HepG2 (cell line): Measurements from ENCODE around the gene GPSM1. TPM values are rescaled to one million over a fixed set of nuclear protein-coding genes. Genes with fewer than 3 reads are reported as not detected.
A peak's percentile ranks its signal among the peaks of the same experiment; 100 is the strongest.

Experiments
- ARNT2 ChIP-seq: sonication (generic); formaldehyde crosslinking; IDR thresholded peaks from 2 replicates; pipeline ENCODE4 v1.8.0; 2022; ENCODE audit warnings: mild to moderate bottlenecking, low read depth, missing genetic modification reagents, moderate library complexity
- CERS6 ChIP-seq: sonication (generic); formaldehyde crosslinking; IDR thresholded peaks from 2 replicates; pipeline ENCODE4 v1.5.0; 2020; ENCODE audit warnings: missing genetic modification reagents
- CSRNP1 ChIP-seq: sonication (generic); formaldehyde crosslinking; IDR thresholded peaks from 2 replicates; pipeline ENCODE4 v1.8.1; 2023; ENCODE audit warnings: mild to moderate bottlenecking, missing genetic modification reagents
- GTF2F1 ChIP-seq: fragments of 150-350 bp; IDR thresholded peaks from 2 replicates; pipeline ENCODE4 v1.6.1; 2014; ENCODE audit warnings: low read length
- MAFF ChIP-seq: IDR thresholded peaks from 2 replicates; pipeline ENCODE4 v1.6.1; 2011; ENCODE audit warnings: low read depth, low read length, improper control_type of control experiment
- MIER3 ChIP-seq: IDR thresholded peaks from 2 replicates; pipeline ENCODE4 v1.6.1; 2016; ENCODE audit warnings: missing compliant biosample characterization, borderline replicate concordance
- MYC ChIP-seq: sonication (generic); formaldehyde crosslinking; IDR thresholded peaks from 2 replicates; pipeline ENCODE4 v1.9.0; 2021; ENCODE audit warnings: missing genetic modification reagents, borderline replicate concordance
- NFE2 ChIP-seq: sonication (generic); formaldehyde crosslinking; IDR thresholded peaks from 2 replicates; pipeline ENCODE4 v1.4.0; 2020; ENCODE audit warnings: missing genetic modification reagents
- NKX3-1 ChIP-seq: sonication (generic); formaldehyde crosslinking; IDR thresholded peaks from 2 replicates; pipeline ENCODE4 v1.5.0; 2020; ENCODE audit warnings: missing genetic modification reagents
- NR2C2 ChIP-seq: sonication (generic); formaldehyde crosslinking; IDR thresholded peaks from 2 replicates; pipeline ENCODE4 v1.4.0; 2020; ENCODE audit warnings: missing genetic modification reagents, mild to moderate bottlenecking, moderate library complexity, borderline replicate concordance
- PAXIP1 ChIP-seq: sonication (generic); formaldehyde crosslinking; conservative IDR thresholded peaks from 2 replicates; pipeline ENCODE4 v1.4.0; 2020; ENCODE audit warnings: mild to moderate bottlenecking, missing genetic modification reagents, moderate library complexity
- PLRG1 ChIP-seq: fragments of 450-650 bp; conservative IDR thresholded peaks from 2 replicates; pipeline ENCODE4 v1.6.1; 2016
- REPIN1 ChIP-seq: sonication (generic); formaldehyde crosslinking; IDR thresholded peaks from 2 replicates; pipeline ENCODE4 v1.8.0; 2022; ENCODE audit warnings: missing genetic modification reagents, low read depth, mild to moderate bottlenecking, borderline replicate concordance
- SRSF1 ChIP-seq: fragments of 200-400 bp; formaldehyde crosslinking; optimal IDR thresholded peaks from 2 replicates; pipeline ENCODE3; 2017; ENCODE audit warnings: mild to moderate bottlenecking, low read depth, low read length, moderate library complexity
- TOPORS ChIP-seq: sonication (generic); formaldehyde crosslinking; IDR thresholded peaks from 2 replicates; pipeline ENCODE4 v1.8.0; 2023; ENCODE audit warnings: mild to moderate bottlenecking, missing genetic modification reagents
- ZFY ChIP-seq: sonication (generic); formaldehyde crosslinking; IDR thresholded peaks from 2 replicates; pipeline ENCODE4 v1.4.0; 2020; ENCODE audit warnings: missing genetic modification reagents
- ZNF10 ChIP-seq: sonication (generic); formaldehyde crosslinking; IDR thresholded peaks from 2 replicates; pipeline ENCODE4 v1.4.0; 2020; ENCODE audit warnings: mild to moderate bottlenecking, low read depth, missing genetic modification reagents, borderline replicate concordance
- ZNF350 ChIP-seq: sonication (generic); formaldehyde crosslinking; IDR thresholded peaks from 2 replicates; pipeline ENCODE4 v1.4.0; 2020; ENCODE audit warnings: mild to moderate bottlenecking, low read depth, missing genetic modification reagents, borderline replicate concordance
- ZNF432 ChIP-seq: sonication (generic); formaldehyde crosslinking; IDR thresholded peaks from 2 replicates; pipeline ENCODE4 v1.5.0; 2020; ENCODE audit warnings: missing genetic modification reagents, mild to moderate bottlenecking, borderline replicate concordance
- ZNF530 ChIP-seq: sonication (generic); formaldehyde crosslinking; IDR thresholded peaks from 2 replicates; pipeline ENCODE4 v1.5.0; 2020; ENCODE audit warnings: low read depth, mild to moderate bottlenecking, missing genetic modification reagents
- ZNF562 ChIP-seq: sonication (generic); formaldehyde crosslinking; IDR thresholded peaks from 2 replicates; pipeline ENCODE4 v1.8.0; 2022; ENCODE audit warnings: missing genetic modification reagents, borderline replicate concordance
- ZNF879 ChIP-seq: sonication (generic); formaldehyde crosslinking; IDR thresholded peaks from 2 replicates; pipeline ENCODE4 v1.8.1; 2023; ENCODE audit warnings: missing genetic modification reagents
- polyA plus RNA-seq, 8 experiments: library from polyadenylated mRNA; depleted of rRNA in 3 of 8; stranded (reverse) in 7 of 8; unstranded in 1 of 8; fragments of >200 nt; fragmentation: Illumina TruSeq in 4 of 8; extraction: Trizol in 4 of 8; gene quantifications; 2 replicates each; pipeline versions ENCODE4 v1.2.1 to v1.2.3, GENCODE V29; 2011 to 2016; ENCODE audit warnings: low read depth in 4 of 8, missing spikeins in 1 of 8, mixed read lengths in 1 of 8; ENCODE audit not compliant: insufficient read depth in 1 of 8
- total RNA-seq, 5 experiments: library from RNA; depleted of rRNA; stranded (reverse); fragments of >200 nt; fragmentation: Illumina TruSeq; extraction: Trizol; gene quantifications; 2 replicates each; pipeline ENCODE4 v1.2.3, GENCODE V29; 2016; ENCODE audit warnings: low read depth in 1 of 5

Gene GPSM1
- total and polyA plus RNA-seq, 2 of the 13 experiments (the other 11 are each of a cell fraction or from before 2014, with no cell fraction given): 1.0 to 2.4 TPM

GRCh38 chr9:136363106-136363948 is 36.0 kb downstream of the GPSM1 start, which contains the start of gene DNLZ (continued):
- TF ChIP-seq TOPORS (CRISPR knock-in tag) (peak; percentile 94), ZFY (CRISPR knock-in tag) (peak; percentile 85), MYC (CRISPR knock-in tag) (peak; percentile 98), MAFF (no peak), CERS6 (peak; percentile 61; the same call in 1 of the 2 replicates), CSRNP1 (CRISPR knock-in tag) (peak; percentile 79; the same call in 1 of the 2 replicates), PAXIP1 (CRISPR knock-in tag) (no peak; the same call in 1 of the 2 replicates), PLRG1 (no peak), NR2C2 (CRISPR knock-in tag) (peak; percentile 96), ZNF562 (peak; percentile 77; the same call in 1 of the 2 replicates), ZNF432 (CRISPR knock-in tag) (no peak), ZNF879 (CRISPR knock-in tag) (0 out of 2 replicates have a peak, but pooled peaks have one; percentile 41), ARNT2 (CRISPR knock-in tag) (peak; percentile 89), GTF2F1 (no peak), NFE2 (CRISPR knock-in tag) (no peak), ZNF10 (CRISPR knock-in tag) (no peak), ZNF350 (CRISPR knock-in tag) (0 out of 2 replicates have a peak, but pooled peaks have one; percentile 6), ZNF530 (CRISPR knock-in tag) (no peak), MIER3 (CRISPR knock-in tag) (peak; percentile 68; the same call in 1 of the 2 replicates), SRSF1 (no peak), NKX3-1 (peak; percentile 86), REPIN1 (CRISPR knock-in tag) (peak; percentile 92)
